HepG2 (cell line): Measurements from ENCODE around the gene ANKS1A. TPM values are rescaled to one million over a fixed set of nuclear protein-coding genes. Genes with fewer than 3 reads are reported as not detected.

Source experiments
- ELF4 ChIP-seq: sonication (generic); formaldehyde crosslinking; IDR thresholded peaks from 2 replicates; pipeline ENCODE4 v1.5.0; 2020; ENCODE audit warnings: missing genetic modification reagents, mild to moderate bottlenecking, moderate library complexity, borderline replicate concordance
- GPN1 ChIP-seq: sonication (generic); formaldehyde crosslinking; IDR thresholded peaks from 2 replicates; pipeline ENCODE4 v1.5.1; 2020; ENCODE audit warnings: missing genetic modification reagents, borderline replicate concordance
- KDM3A ChIP-seq: IDR thresholded peaks from 2 replicates; pipeline ENCODE4 v1.6.1; 2018; ENCODE audit warnings: low read depth, missing compliant biosample characterization
- MAFG ChIP-seq: sonication (generic); formaldehyde crosslinking; IDR thresholded peaks from 2 replicates; pipeline ENCODE4 v1.5.1; 2020; ENCODE audit warnings: mild to moderate bottlenecking, missing genetic modification reagents
- MEIS1 ChIP-seq: sonication (generic); formaldehyde crosslinking; IDR thresholded peaks from 2 replicates; pipeline ENCODE4 v1.9.0; 2021; ENCODE audit warnings: mild to moderate bottlenecking, missing genetic modification reagents, moderate library complexity, borderline replicate concordance
- PLRG1 ChIP-seq: fragments of 450-650 bp; conservative IDR thresholded peaks from 2 replicates; pipeline ENCODE4 v1.6.1; 2016
- RAD51 ChIP-seq: fragments of 450-650 bp; IDR thresholded peaks from 2 replicates; pipeline ENCODE4 v1.6.1; 2016; ENCODE audit warnings: borderline replicate concordance
- RARA ChIP-seq: IDR thresholded peaks from 2 replicates; pipeline ENCODE4 v1.6.1; 2016; ENCODE audit warnings: missing genetic modification reagents, missing compliant biosample characterization
- SALL1 ChIP-seq: sonication (generic); formaldehyde crosslinking; IDR thresholded peaks from 2 replicates; pipeline ENCODE4 v1.8.0; 2022; ENCODE audit warnings: mild to moderate bottlenecking, missing genetic modification reagents
- SNRNP70 ChIP-seq: fragments of 200-400 bp; formaldehyde crosslinking; IDR thresholded peaks from 2 replicates; pipeline ENCODE4 v1.6.1; 2017; ENCODE audit warnings: mild to moderate bottlenecking, low read depth, low read length, moderate library complexity
- THYN1 ChIP-seq: sonication (generic); formaldehyde crosslinking; IDR thresholded peaks from 2 replicates; pipeline ENCODE4 v1.8.1; 2023; ENCODE audit warnings: low read depth, mild to moderate bottlenecking, moderate library complexity, missing genetic modification reagents, borderline replicate concordance
- TMF1 ChIP-seq: sonication (generic); formaldehyde crosslinking; IDR thresholded peaks from 2 replicates; pipeline ENCODE4 v1.8.1; 2022; ENCODE audit warnings: low read depth, missing genetic modification reagents
- ZNF3 ChIP-seq: IDR thresholded peaks from 2 replicates; pipeline ENCODE4 v1.7.0; 2017; ENCODE audit warnings: inconsistent platforms
- ZNF562 ChIP-seq: sonication (generic); formaldehyde crosslinking; IDR thresholded peaks from 2 replicates; pipeline ENCODE4 v1.8.0; 2022; ENCODE audit warnings: missing genetic modification reagents, borderline replicate concordance
- ZNF841 ChIP-seq: sonication (generic); formaldehyde crosslinking; IDR thresholded peaks from 2 replicates; pipeline ENCODE4 v1.8.1; 2023; ENCODE audit warnings: missing genetic modification reagents, borderline replicate concordance
- polyA plus RNA-seq, 8 experiments: library from polyadenylated mRNA; depleted of rRNA in 3 of 8; stranded (reverse) in 7 of 8; unstranded in 1 of 8; fragments of >200 nt; fragmentation: Illumina TruSeq in 4 of 8; extraction: Trizol in 4 of 8; gene quantifications; 2 replicates each; pipeline versions ENCODE4 v1.2.1 to v1.2.3, GENCODE V29; 2011 to 2016; ENCODE audit warnings: low read depth in 4 of 8, missing spikeins in 1 of 8, mixed read lengths in 1 of 8; ENCODE audit not compliant: insufficient read depth in 1 of 8
- total RNA-seq, 5 experiments: library from RNA; depleted of rRNA; stranded (reverse); fragments of >200 nt; fragmentation: Illumina TruSeq; extraction: Trizol; gene quantifications; 2 replicates each; pipeline ENCODE4 v1.2.3, GENCODE V29; 2016; ENCODE audit warnings: low read depth in 1 of 5
- TF ChIP-seq, protein P1 (sequence below): sonication (generic); formaldehyde crosslinking; IDR thresholded peaks from 2 replicates; pipeline ENCODE4 v1.8.0; 2022; ENCODE audit warnings: missing genetic modification reagents, mild to moderate bottlenecking, moderate library complexity, borderline replicate concordance
- TF ChIP-seq, protein P2 (sequence below): sonication (generic); formaldehyde crosslinking; IDR thresholded peaks from 2 replicates; pipeline ENCODE4 v1.4.0; 2020; ENCODE audit warnings: missing genetic modification reagents, borderline replicate concordance
- TF ChIP-seq, protein P3 (sequence below): sonication (generic); formaldehyde crosslinking; IDR thresholded peaks from 2 replicates; pipeline ENCODE4 v1.8.0; 2022; ENCODE audit warnings: missing genetic modification reagents, low read depth, mild to moderate bottlenecking, borderline replicate concordance
- TF ChIP-seq, protein P4 (sequence below): sonication (generic); formaldehyde crosslinking; IDR thresholded peaks from 2 replicates; pipeline ENCODE4 v1.9.0; 2022; ENCODE audit warnings: missing genetic modification reagents, mild to moderate bottlenecking, borderline replicate concordance
- TF ChIP-seq, protein P5 (sequence below): sonication (generic); formaldehyde crosslinking; IDR thresholded peaks from 2 replicates; pipeline ENCODE4 v1.8.0; 2023; ENCODE audit warnings: mild to moderate bottlenecking, missing genetic modification reagents

ANKS1A gene
- total and polyA plus RNA-seq, 2 of the 13 experiments (the other 11 are each of a cell fraction or from before 2014, with no cell fraction given): 7.2 to 15.1 TPM

DNA sequence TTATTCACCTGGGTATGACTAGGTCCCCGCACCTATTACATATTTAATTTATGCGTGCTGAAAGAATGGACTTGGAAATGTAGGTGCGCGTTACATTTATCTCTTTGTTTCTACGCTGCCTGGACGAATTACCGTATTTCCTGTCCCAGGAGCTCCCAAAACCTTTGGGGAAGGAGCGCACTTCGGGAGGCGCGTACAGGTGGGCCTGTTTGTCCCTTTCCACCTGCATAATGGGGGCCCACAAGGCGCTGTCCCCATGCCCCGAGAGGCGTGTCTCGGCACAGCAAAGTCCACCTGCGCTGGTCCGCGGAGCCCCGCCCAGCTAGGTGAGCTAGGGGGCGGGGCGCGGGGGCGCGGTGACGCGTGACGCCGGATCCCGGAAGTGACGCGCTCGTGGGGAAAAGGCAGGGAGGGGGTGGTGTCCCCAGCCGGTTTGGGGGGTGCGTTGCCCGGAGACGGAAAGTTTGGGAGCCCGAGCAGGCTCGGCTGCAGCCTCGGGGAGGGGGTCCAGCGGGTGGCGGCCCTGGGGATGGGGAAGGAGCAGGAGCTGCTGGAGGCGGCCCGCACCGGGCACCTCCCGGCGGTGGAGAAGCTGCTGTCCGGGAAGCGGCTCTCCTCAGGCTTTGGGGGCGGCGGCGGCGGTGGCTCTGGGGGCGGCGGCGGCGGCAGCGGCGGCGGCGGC is at the start of gene ANKS1A (continued):
- TF ChIP-seq, protein P1, sequence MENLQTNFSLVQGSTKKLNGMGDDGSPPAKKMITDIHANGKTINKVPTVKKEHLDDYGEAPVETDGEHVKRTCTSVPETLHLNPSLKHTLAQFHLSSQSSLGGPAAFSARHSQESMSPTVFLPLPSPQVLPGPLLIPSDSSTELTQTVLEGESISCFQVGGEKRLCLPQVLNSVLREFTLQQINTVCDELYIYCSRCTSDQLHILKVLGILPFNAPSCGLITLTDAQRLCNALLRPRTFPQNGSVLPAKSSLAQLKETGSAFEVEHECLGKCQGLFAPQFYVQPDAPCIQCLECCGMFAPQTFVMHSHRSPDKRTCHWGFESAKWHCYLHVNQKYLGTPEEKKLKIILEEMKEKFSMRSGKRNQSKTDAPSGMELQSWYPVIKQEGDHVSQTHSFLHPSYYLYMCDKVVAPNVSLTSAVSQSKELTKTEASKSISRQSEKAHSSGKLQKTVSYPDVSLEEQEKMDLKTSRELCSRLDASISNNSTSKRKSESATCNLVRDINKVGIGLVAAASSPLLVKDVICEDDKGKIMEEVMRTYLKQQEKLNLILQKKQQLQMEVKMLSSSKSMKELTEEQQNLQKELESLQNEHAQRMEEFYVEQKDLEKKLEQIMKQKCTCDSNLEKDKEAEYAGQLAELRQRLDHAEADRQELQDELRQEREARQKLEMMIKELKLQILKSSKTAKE (CRISPR knock-in tag): no peak
- TF ChIP-seq, protein P2, sequence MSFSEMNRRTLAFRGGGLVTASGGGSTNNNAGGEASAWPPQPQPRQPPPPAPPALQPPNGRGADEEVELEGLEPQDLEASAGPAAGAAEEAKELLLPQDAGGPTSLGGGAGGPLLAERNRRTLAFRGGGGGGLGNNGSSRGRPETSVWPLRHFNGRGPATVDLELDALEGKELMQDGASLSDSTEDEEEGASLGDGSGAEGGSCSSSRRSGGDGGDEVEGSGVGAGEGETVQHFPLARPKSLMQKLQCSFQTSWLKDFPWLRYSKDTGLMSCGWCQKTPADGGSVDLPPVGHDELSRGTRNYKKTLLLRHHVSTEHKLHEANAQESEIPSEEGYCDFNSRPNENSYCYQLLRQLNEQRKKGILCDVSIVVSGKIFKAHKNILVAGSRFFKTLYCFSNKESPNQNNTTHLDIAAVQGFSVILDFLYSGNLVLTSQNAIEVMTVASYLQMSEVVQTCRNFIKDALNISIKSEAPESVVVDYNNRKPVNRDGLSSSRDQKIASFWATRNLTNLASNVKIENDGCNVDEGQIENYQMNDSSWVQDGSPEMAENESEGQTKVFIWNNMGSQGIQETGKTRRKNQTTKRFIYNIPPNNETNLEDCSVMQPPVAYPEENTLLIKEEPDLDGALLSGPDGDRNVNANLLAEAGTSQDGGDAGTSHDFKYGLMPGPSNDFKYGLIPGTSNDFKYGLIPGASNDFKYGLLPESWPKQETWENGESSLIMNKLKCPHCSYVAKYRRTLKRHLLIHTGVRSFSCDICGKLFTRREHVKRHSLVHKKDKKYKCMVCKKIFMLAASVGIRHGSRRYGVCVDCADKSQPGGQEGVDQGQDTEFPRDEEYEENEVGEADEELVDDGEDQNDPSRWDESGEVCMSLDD (CRISPR knock-in tag): peak; percentile 41; the same call in 1 of the 2 replicates
- TF ChIP-seq MAFG (CRISPR knock-in tag) (no peak), SNRNP70 (no peak), PLRG1 (no peak), KDM3A (no peak; the same call in 1 of the 2 replicates), ZNF562 (no peak), ELF4 (CRISPR knock-in tag) (no peak), ZNF3 (no peak), RARA (CRISPR knock-in tag) (no peak), GPN1 (CRISPR knock-in tag) (no peak), TMF1 (no peak), SALL1 (CRISPR knock-in tag) (peak; percentile 78), THYN1 (CRISPR knock-in tag) (no peak), MEIS1 (CRISPR knock-in tag) (no peak), RAD51 (no peak), ZNF841 (CRISPR knock-in tag) (no peak)
- TF ChIP-seq, protein P3, sequence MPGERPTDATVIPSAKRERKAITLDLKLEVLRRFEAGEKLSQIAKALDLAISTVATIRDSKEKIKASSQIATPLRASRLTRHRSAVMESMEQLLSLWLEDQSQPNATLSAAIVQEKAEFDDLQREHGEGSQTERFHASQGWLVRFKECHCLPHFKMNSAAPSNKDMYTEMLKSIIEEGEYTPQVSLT (CRISPR knock-in tag): no peak
- TF ChIP-seq, protein P4, sequence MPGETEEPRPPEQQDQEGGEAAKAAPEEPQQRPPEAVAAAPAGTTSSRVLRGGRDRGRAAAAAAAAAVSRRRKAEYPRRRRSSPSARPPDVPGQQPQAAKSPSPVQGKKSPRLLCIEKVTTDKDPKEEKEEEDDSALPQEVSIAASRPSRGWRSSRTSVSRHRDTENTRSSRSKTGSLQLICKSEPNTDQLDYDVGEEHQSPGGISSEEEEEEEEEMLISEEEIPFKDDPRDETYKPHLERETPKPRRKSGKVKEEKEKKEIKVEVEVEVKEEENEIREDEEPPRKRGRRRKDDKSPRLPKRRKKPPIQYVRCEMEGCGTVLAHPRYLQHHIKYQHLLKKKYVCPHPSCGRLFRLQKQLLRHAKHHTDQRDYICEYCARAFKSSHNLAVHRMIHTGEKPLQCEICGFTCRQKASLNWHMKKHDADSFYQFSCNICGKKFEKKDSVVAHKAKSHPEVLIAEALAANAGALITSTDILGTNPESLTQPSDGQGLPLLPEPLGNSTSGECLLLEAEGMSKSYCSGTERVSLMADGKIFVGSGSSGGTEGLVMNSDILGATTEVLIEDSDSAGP: peak; percentile 78
- TF ChIP-seq, protein P5, sequence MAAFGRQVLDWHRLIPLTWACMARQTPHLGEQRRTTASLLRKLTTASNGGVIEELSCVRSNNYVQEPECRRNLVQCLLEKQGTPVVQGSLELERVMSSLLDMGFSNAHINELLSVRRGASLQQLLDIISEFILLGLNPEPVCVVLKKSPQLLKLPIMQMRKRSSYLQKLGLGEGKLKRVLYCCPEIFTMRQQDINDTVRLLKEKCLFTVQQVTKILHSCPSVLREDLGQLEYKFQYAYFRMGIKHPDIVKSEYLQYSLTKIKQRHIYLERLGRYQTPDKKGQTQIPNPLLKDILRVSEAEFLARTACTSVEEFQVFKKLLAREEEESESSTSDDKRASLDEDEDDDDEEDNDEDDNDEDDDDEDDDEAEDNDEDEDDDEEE (CRISPR knock-in tag): no peak
